H9 (cell line): ENCODE data around the gene RPL38. TPM values are rescaled to one million over a fixed set of nuclear protein-coding genes. Genes with fewer than 3 reads are reported as not detected.

ENCODE experiments used
- DNase-seq: peaks from one replicate; pipeline ENCODE4 v3.0.0-alpha.2; 2017
- H2AFZ ChIP-seq: one replicate; pipeline ENCODE4 v1.6.1; 2013; ENCODE audit warnings: mild to moderate bottlenecking, low read length, control low read depth, moderate library complexity
- H2AK5ac ChIP-seq: 2 replicates; pipeline ENCODE4 v1.6.1; 2013; ENCODE audit warnings: low read length, control low read depth, mixed read lengths; ENCODE audit not compliant: insufficient read length
- H2BK120ac ChIP-seq: one replicate; pipeline ENCODE4 v1.6.1; 2013; ENCODE audit warnings: low read depth, mild to moderate bottlenecking, low read length, control low read depth, inconsistent platforms; ENCODE audit not compliant: poor library complexity, severe bottlenecking
- H2BK12ac ChIP-seq: 2 replicates; pipeline ENCODE4 v1.6.1; 2013; ENCODE audit warnings: low read length, control low read depth, mixed read lengths, low read depth; ENCODE audit not compliant: insufficient read length
- H2BK15ac ChIP-seq: 2 replicates; pipeline ENCODE4 v1.6.1; 2013; ENCODE audit warnings: low read depth, low read length, control low read depth
- H2BK20ac ChIP-seq: one replicate; pipeline ENCODE4 v1.6.1; 2013; ENCODE audit warnings: low read depth, mild to moderate bottlenecking, low read length, control low read depth, inconsistent platforms; ENCODE audit not compliant: poor library complexity, severe bottlenecking
- H2BK5ac ChIP-seq: 2 replicates; pipeline ENCODE4 v1.6.1; 2013; ENCODE audit warnings: low read length, control low read depth, mixed read lengths; ENCODE audit not compliant: insufficient read length
- H3K14ac ChIP-seq: 2 replicates; pipeline ENCODE4 v1.6.1; 2013; ENCODE audit warnings: low read length, control low read depth; ENCODE audit not compliant: insufficient read depth
- H3K18ac ChIP-seq: 2 replicates; pipeline ENCODE4 v1.6.1; 2013; ENCODE audit warnings: low read depth, mild to moderate bottlenecking, mixed read lengths, low read length, control low read depth; ENCODE audit not compliant: insufficient read length
- H3K23ac ChIP-seq: 2 replicates; pipeline ENCODE4 v1.6.1; 2013; ENCODE audit warnings: low read length, control low read depth, mixed read lengths, low read depth; ENCODE audit not compliant: insufficient read length
- H3K23me2 ChIP-seq: 2 replicates; pipeline ENCODE4 v1.6.1; 2013; ENCODE audit warnings: low read depth, mild to moderate bottlenecking, mixed read lengths, low read length, control low read depth; ENCODE audit not compliant: insufficient read length, poor library complexity, severe bottlenecking
- H3K27ac ChIP-seq: 2 replicates; pipeline ENCODE4 v1.5.1; 2013; ENCODE audit warnings: low read length, control low read depth, mixed read lengths, low read depth; ENCODE audit not compliant: insufficient read length
- H3K27me3 ChIP-seq: 2 replicates; pipeline ENCODE4 v1.6.1; 2013; ENCODE audit warnings: low read length, control low read depth, inconsistent platforms; ENCODE audit not compliant: insufficient read depth
- H3K4ac ChIP-seq: 2 replicates; pipeline ENCODE4 v1.6.1; 2013; ENCODE audit warnings: low read depth, mild to moderate bottlenecking, control low read depth, inconsistent platforms, low read length, moderate library complexity
- H3K4me1 ChIP-seq: 2 replicates; pipeline ENCODE4 v1.6.1; 2013; ENCODE audit warnings: low read length, control low read depth, inconsistent platforms; ENCODE audit not compliant: insufficient read depth
- H3K4me2 ChIP-seq: 2 replicates; pipeline ENCODE4 v1.6.1; 2013; ENCODE audit warnings: low read length, control low read depth, mixed read lengths; ENCODE audit not compliant: insufficient read length, insufficient read depth
- H3K56ac ChIP-seq: 2 replicates; pipeline ENCODE4 v1.6.1; 2013; ENCODE audit warnings: low read depth, mild to moderate bottlenecking, mixed read lengths, low read length, control low read depth; ENCODE audit not compliant: insufficient read length
- H3K79me1 ChIP-seq: 2 replicates; pipeline ENCODE4 v1.6.1; 2013; ENCODE audit warnings: low read depth, mild to moderate bottlenecking, moderate library complexity, low read length, control low read depth, inconsistent platforms; ENCODE audit not compliant: insufficient read depth, poor library complexity, severe bottlenecking
- H3K79me2 ChIP-seq: 2 replicates; pipeline ENCODE4 v1.6.1; 2013; ENCODE audit warnings: low read length, control low read depth, inconsistent platforms; ENCODE audit not compliant: insufficient read depth
- H3K9ac ChIP-seq: 2 replicates; pipeline ENCODE4 v1.6.1; 2013; ENCODE audit warnings: low read length, control low read depth, mixed read lengths; ENCODE audit not compliant: insufficient read length; ENCODE audit errors: extremely low read depth
- H3K9me3 ChIP-seq: one replicate; pipeline ENCODE4 v1.6.1; 2013; ENCODE audit warnings: low read depth, low read length, inconsistent platforms; ENCODE audit not compliant: control insufficient read depth
- H3T11ph ChIP-seq: one replicate; pipeline ENCODE4 v1.6.1; 2013; ENCODE audit warnings: mild to moderate bottlenecking, low read length, control low read depth, inconsistent platforms
- H4K20me1 ChIP-seq: one replicate; pipeline ENCODE4 v1.6.1; 2013; ENCODE audit not compliant: control insufficient read depth, insufficient read length, insufficient read depth
- H4K5ac ChIP-seq: 2 replicates; pipeline ENCODE4 v1.6.1; 2013; ENCODE audit warnings: low read depth, mild to moderate bottlenecking, mixed read lengths, low read length, control low read depth; ENCODE audit not compliant: insufficient read length
- H4K8ac ChIP-seq: replicated peaks from 2 replicates; pipeline ENCODE4 v1.6.1; 2013; ENCODE audit warnings: low read length, control low read depth, mixed read lengths, low read depth; ENCODE audit not compliant: insufficient read length
- H4K91ac ChIP-seq: 2 replicates; pipeline ENCODE4 v1.6.1; 2013; ENCODE audit warnings: low read depth, mild to moderate bottlenecking, moderate library complexity, mixed read lengths, low read length, control low read depth; ENCODE audit not compliant: insufficient read length
- H3K27ac Mint-ChIP-seq, 3 experiments: 2 replicates in 2 of 3; 3 replicates in 1 of 3; pipeline ENCODE4 v1.8.0; 2020 to 2021; ENCODE audit warnings: mixed read lengths in 3 of 3, mild to moderate bottlenecking in 1 of 3, moderate library complexity in 1 of 3
- H3K27me3 Mint-ChIP-seq: 2 replicates; pipeline ENCODE4 v1.8.0; 2021; ENCODE audit warnings: low read depth, mild to moderate bottlenecking, moderate library complexity, mixed read lengths
- H3K36me3 Mint-ChIP-seq, 3 experiments: 2 replicates in 2 of 3; 3 replicates in 1 of 3; pipeline ENCODE4 v1.8.0; 2020 to 2021; ENCODE audit warnings: low read depth in 3 of 3, mixed read lengths in 3 of 3; ENCODE audit not compliant: insufficient read depth in 1 of 3
- H3K4me1 Mint-ChIP-seq, 2 experiments: 2 replicates each; pipeline ENCODE4 v1.8.0; 2020; ENCODE audit warnings: mixed read lengths in 2 of 2
- H3K4me3 Mint-ChIP-seq, 2 experiments: 2 replicates in 1 of 2; 3 replicates in 1 of 2; pipeline ENCODE4 v1.8.0; 2020 to 2021; ENCODE audit warnings: mild to moderate bottlenecking in 2 of 2, mixed read lengths in 2 of 2, moderate library complexity in 1 of 2
- H3K9me3 Mint-ChIP-seq, 2 experiments: 2 replicates in 1 of 2; 3 replicates in 1 of 2; pipeline ENCODE4 v1.8.0; 2020; ENCODE audit warnings: mild to moderate bottlenecking in 2 of 2, mixed read lengths in 2 of 2, moderate library complexity in 1 of 2
- CTCF ChIP-seq: fragments of 200-600 bp; sonication (generic); conservative IDR thresholded peaks from 3 replicates; pipeline ENCODE4 v1.8.0; 2021; ENCODE audit warnings: antibody characterized with exemption, mild to moderate bottlenecking
- WGBS: extraction: QIAGEN DNeasy Blood & Tissue Kit; methylation state at CpG from one replicate; pipeline ENCODE4 v1.1.7; 2013; ENCODE audit warnings: missing lambda C conversion rate, low lambda C conversion rate, mixed read lengths; ENCODE audit not compliant: insufficient read length; ENCODE audit errors: extremely low coverage; 5-methylcytosine and 5-hydroxymethylcytosine counted together
- total RNA-seq: library from RNA; stranded (reverse); gene quantifications from 2 replicates; pipeline ENCODE4 v1.2.1, GENCODE V29; 2021

The RPL38 gene
- total RNA-seq, 1 experiment from 2014 or later: 1,358 TPM

GRCh38 chr17:74205274-74205673 is 1.8 kb downstream of the RPL38 start:
- Histone ChIP-seq H3K18ac (no peak overlapping the region), H3K56ac (no peak overlapping the region), H3K4ac (no peak overlapping the region), H4K8ac (no peak overlapping the region), H3K14ac (no peak overlapping the region), H2BK5ac (no peak overlapping the region), H2BK12ac (no peak overlapping the region), H3K79me1 (peaks cover 5% of the 10 kb centered on the region), H4K5ac (no peak overlapping the region), H3K27me3 (no peaks in the 10 kb centered on the region; the same call in 1 of the 2 replicates), H4K91ac (no peak overlapping the region), H3K23ac (no peak overlapping the region), H2AK5ac (no peak overlapping the region), H3K9me3 (no peaks in the 10 kb centered on the region), H4K20me1 (peaks cover 2% of the 10 kb centered on the region), H3K79me2 (peaks cover 22% of the 10 kb centered on the region; the same call in 1 of the 2 replicates), H3T11ph (no peak overlapping the region), H2AFZ (no peak overlapping the region), H2BK15ac (no peak overlapping the region), H2BK20ac (no peak overlapping the region), H3K9ac (peak overlapping the region; percentile 95), H3K4me1 (peaks cover 3% of the 10 kb centered on the region; the same call in 1 of the 2 replicates), H2BK120ac (no peak overlapping the region), H3K23me2 (peaks cover 8% of the 10 kb centered on the region), H3K4me2 (peak overlapping the region; percentile 82), H3K27ac (no peak overlapping the region)
- Mint-ChIP-seq H3K27ac (peak overlapping the region; percentile 3 to 91 (median 85); a peak in 5 of 7 replicates), H3K27me3 (peaks cover 21% of the 10 kb centered on the region), H3K9me3 (peaks cover 3% of the 10 kb centered on the region in 2 experiments; a peak in 3 of 5 replicates), H3K36me3 (peaks cover 44 to 65% (median 65%) of the 10 kb centered on the region in 3 experiments), H3K4me1 (peaks cover 35 to 54% of the 10 kb centered on the region in 2 experiments), H3K4me3 (peak overlapping the region; percentile 99 to 100)
- no CpG with 5 or more reads among the region's 3 CpGs for WGBS
- no peak for DNase-seq
- no peak for TF ChIP-seq CTCF
